Measurements from ENCODE around the gene NEU4.
"Not testable (repeated sequence)": the region's sequence is repeated elsewhere in the genome, so short reads cannot be mapped to it uniquely, and the experiment has no call there.

NEU4 gene

DNA sequence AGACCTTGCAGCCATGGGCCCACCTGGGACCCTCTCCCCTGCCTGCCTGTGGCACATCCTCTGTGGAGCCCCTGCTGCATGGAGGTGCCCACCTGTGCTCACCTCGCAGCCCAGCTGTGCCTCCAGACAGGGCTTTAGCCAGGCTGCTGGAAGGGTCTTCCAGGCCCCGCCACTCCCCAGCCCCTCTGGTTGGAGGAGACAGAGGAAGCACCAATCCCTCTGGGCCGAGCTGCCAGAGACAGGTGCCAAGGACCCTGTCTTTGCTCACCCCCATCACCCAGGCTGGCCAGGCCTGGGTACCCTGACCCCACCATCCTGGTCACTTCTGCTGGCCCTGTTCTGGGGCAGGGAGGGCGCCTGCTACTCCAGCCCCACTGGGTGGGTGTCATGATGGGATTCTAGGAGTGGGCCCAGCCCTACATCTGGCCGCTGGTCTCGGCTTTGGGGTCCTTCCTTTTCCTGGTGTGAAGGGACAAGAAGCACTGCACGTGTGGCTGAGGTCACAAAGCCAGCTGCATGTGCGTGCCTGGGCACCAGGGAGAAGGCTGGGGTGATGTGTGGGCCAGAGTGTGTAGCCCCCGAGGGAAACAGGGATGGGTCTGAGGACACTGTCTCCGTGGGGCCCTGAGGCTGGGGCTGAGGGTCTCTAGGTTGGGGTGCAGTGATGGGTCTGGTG, 9.3 kb upstream of the NEU4 start:
- DNase-seq = no peak

- DNase-seq = not testable (repeated sequence)
Observed at GRCh38 chr2:241800198-241800903, 8.6 kb upstream of the NEU4 start.

- DNase-seq = no peak
Observed at GRCh38 chr2:241801611-241802420, 7.2 kb upstream of the NEU4 start.

GRCh38 chr2:241802421-241803318, 6.3 kb upstream of the NEU4 start:
- DNase-seq = no peak

DNA sequence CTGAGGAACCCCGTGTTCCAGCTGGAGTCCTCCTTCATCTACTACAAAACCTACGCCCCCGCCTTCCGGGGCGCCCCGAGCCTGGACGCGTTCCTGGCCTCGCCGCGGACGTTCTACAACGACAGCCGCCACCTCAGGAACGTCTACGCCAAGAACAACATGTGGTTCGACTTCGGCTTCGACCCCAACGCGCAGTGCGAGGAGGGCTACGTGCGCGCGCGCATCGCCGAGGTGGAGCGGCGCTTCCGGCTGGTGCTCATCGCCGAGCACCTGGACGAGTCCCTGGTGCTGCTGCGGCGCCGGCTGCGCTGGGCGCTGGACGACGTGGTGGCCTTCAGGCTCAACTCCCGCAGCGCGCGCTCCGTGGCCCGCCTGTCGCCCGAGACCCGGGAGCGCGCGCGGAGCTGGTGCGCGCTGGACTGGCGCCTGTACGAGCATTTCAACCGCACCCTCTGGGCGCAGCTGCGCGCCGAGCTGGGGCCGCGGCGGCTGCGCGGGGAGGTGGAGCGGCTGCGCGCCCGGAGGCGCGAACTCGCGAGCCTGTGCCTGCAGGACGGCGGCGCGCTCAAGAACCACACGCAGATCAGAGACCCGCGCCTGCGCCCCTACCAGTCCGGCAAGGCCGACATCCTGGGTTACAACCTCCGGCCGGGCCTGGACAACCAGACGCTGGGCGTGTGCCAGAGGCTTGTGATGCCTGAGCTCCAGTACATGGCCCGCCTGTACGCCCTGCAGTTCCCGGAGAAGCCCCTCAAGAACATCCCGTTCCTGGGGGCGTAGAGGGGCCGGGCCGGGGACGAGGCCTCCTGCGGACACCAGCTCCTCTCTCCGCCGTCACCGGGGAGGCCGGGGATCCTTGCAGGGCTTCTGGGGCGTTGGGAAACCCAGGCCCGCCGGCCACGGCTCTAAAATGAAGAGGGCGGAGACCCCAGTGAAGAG, 5.3 kb upstream of the NEU4 start:
- no peak for DNase-seq

DNA sequence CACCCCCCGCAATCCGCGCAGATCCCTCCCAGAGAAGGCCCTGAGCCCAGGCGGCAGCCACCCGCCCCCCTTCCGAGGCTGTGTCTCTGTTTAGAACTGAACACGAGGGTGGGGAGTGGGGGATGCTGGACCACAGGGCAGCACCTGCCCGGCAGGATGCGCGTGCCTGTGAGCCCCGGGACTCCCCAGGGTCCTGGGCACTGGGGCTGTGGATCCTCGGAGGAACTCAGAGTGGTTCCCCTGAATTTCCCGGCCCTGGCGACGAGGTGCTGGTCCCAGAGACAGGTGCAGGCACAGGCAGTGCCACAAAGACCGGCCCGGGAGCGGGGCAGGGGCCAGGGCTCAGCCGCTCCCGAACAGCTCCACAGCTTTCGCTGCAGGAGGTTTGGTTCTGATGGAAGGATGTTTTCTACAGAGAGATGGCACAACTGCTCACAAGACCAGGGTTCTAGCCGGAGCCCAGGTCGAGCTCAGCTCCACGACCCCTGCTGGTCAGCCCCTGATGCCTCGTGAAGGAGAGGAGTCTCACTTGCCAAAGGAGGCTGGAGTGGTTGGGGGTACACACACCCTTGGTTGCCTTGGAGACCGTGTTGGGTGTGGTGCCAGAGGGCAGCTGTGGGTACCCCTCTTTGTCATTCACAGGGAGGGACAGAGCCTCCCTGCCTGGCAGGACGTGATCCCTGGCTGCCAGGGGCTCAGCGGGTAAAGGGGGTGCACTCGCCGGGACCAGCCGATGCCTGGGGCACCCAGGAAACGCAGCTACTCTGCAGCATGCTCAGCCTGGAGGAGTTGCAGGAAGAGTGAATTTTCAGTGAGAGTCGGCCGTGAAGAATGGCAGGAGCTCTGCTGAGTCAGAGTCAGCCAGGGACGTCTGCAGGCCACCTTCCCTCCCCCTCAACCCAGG, 4.4 kb upstream of the NEU4 start:
- peak; percentile 53 for DNase-seq

GRCh38 chr2:241806217-241806616, 2.8 kb upstream of the NEU4 start:
- not testable (repeated sequence) for DNase-seq

DNA sequence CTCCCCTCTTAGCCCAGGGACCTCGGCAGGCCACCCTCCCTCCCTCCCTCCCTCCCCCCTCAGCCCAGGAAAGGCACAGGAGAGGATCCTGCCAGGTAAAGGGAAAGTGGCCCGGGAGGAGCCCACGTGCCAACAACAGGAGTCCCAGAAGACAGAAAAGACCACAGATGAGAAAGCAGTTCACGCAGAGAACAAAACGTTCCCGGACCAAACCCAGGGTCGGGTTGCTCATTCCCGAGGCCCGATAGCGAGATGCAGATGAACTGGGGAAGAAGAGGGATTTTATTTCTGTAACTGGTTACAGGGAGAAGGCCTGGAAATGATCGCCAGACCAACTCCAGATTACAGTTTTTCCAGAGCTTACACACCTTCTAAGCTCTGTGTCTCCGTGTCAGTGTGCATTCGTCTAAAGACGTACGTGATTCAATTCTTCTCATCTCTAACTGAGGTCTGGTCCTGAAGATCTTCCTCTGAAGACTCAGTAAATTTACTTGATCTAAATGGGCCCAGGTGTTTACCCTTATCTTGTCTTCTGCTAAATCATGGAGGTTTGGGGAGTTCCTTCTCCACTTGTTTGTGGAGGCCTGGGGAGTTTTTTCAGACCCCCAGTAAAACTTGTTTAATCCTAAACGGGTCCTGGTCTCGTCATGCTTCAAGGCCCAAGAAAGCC, 807 bp upstream of the NEU4 start:
- DNase-seq = no peak

GRCh38 chr2:241809383-241810306, 652 bp downstream of the NEU4 start:
- no peak for DNase-seq

- no peak for DNase-seq
Observed at GRCh38 chr2:241810307-241811200, 1.6 kb downstream of the NEU4 start.

DNA sequence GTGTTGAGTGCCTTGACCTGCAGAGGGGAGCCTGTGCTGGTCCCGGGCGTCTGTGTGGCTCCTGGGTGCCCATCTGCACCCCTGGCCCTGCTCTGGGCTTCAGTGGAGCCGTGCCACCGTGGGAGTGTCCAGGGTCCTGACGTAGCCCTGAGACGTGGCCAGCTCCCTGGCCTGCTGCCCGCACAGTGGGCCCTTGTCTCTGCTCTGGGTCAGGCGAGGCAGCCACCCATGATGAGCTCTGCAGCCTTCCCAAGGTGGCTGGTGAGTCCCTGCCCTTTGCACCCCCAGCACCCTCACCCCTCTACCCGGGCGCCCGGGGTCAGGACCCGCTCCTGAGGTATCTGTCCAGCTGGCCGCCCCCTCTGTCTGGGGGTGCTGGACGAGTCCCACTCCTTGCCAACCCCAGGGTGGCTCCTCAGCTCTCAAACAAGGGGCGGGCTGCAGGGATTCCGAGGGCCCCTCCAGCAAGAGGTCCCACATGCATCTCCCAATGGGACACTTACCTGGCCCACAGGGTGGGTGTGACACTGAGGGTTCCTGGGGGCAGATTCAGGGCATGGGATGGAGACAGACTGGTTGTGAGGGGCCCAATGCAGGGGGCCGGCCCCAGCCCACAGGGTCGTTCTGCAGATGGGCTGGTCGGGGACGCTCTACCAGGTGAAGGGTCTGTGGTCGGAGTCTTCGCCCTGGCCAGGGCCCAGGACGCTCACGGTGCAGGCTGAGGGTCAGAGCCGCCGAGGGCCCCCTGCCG, 2.4 kb downstream of the NEU4 start:
- DNase-seq = no peak

DNA sequence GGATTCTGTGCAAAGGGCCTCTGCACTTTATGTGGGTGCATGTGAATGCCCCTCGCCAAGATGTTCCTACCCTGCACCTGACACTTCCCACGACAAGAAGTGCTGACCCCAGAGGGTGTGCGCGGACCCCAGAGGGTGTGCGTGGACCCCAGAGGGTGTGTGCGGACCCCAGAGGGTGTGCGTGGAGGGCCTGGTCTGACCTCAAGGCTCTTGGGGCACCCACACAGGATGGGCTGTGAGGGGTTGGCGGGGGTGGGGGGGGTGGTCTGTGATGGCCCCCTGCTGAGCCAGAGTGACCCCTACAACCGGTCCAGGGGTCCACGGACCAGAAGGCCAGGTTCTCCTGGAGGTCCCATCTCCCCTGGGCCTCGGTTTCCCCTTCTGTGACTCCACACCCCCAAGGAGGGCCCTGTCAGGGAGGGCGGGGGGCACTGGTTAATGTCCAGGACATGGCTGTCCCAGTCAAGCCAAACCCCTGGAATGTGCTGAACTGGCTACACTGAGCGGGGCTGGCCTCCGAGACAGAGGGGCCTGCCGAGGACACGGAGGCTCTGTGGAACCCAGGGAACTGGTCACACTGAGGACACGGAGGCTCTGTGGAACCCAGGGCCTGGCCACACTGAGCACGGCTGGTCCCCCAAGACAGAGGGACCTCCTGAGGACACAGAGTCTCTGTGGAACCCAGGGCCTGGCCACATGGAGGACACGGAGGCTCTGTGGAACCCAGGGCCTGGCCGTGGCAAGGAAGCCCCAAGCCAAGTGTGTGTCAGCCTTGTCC, 3.1 kb downstream of the NEU4 start:
- no peak for DNase-seq

GRCh38 chr2:241812730-241813643, 4.0 kb downstream of the NEU4 start:
- DNase-seq = no peak

DNA sequence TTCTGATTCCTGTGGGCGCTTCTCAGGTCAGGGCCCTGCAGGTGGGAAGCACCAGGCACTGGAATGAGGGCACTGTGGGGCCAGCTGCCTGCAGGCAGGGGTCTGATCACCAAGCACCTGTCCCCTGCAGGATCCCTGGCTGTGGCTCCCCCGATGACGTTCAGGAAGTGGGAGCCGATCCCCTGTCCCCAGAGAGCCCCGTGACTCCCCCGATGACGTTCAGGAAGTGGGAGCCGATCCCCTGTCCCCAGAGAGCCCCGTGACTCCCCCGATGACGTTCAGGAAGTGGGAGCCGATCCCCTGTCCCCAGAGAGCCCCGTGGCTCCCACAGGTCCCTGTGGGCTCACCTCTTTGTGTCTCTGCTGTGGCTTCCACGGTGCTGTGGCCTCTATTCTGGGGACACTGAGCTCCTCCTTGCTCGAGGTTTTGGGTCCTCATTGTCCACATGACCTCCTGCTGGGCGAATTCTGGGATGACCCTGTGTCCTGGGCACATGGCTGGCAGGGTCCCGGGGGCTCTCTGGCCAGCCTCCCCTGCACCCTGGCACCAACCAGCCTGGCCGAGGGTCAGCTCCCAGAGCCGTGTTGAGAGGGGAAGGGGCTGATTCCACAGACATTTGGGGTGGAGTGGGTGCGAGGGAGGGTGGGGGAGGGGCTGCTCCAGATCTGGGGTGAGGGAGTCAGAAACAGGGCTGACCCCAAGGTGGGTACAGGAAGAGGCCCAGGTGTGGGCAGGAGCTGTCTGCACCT, 4.8 kb downstream of the NEU4 start:
- no peak for DNase-seq

- no peak for DNase-seq
Observed at GRCh38 chr2:241814393-241814642, 5.3 kb downstream of the NEU4 start.
